Measurements from ENCODE around the gene MAGEE2.
A peak's percentile ranks its signal among the peaks of the same experiment; 100 is the strongest.
"Not testable (repeated sequence)": the region's sequence is repeated elsewhere in the genome, so short reads cannot be mapped to it uniquely, and the experiment has no call there.

The MAGEE2 gene

GRCh38 chrX:75784680-75785491 lies at the start of gene MAGEE2:
TSS of gene MAGEE2 (minus strand) at chrX:75785254. CDS start at chrX:75785051, 203 bp downstream.
- DNase-seq (ENCODE audit: low read depth in 2 of 2): peak in 1 of 2 donors; percentile 9

- no peak for DNase-seq (ENCODE audit: low read depth in 2 of 2)
Measured at GRCh38 chrX:75786290-75786689, 1.2 kb upstream of the MAGEE2 start.

GRCh38 chrX:75781611-75782010 lies 3.4 kb downstream of the MAGEE2 start:
- no peak for DNase-seq (ENCODE audit: low read depth in 2 of 2)

GRCh38 chrX:75768063-75768462 lies 17.0 kb downstream of the MAGEE2 start:
- DNase-seq (ENCODE audit: low read depth in 2 of 2): not testable (repeated sequence)

GRCh38 chrX:75748431-75748830 lies 36.6 kb downstream of the MAGEE2 start:
- no peak for DNase-seq (ENCODE audit: low read depth in 2 of 2)

GRCh38 chrX:75746891-75747639 lies 38.0 kb downstream of the MAGEE2 start:
- peak; percentile 1 to 28 for DNase-seq (ENCODE audit: low read depth in 2 of 2)
